ENCODE results near the gene FAM168A.

DNA sequence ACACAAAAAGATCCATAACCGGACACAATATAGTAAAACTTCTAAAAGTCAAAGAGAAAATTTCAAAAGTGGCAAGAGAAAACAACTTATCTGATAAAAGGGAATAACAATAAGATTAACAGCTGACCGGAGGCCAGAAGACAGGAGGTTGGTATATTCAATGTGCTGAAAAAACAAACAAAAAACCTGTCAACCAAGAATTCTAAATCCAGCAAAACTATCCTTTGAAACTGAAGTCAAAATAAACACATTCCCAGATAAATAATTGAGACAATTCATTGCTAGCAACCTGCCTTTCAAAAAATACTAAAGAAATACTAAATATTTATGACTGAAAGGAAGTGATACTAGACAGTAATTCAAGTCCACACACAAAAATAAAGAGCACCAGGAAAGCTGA is 120.4 kb downstream of the FAM168A start:
- TF ChIP-seq CTCF (IDR thresholded peaks at IDR 0.05) (no peak), POLR2A (IDR thresholded peaks at IDR 0.05) (no peak)

Measured in lower leg skin (tissue), 3 donors.